ENCODE measurements around the gene SLC35E3. TPM values are rescaled to one million over a fixed set of nuclear protein-coding genes. Genes with fewer than 3 reads are reported as not detected.

Gene SLC35E3
- total RNA-seq, 1 experiment from 2014 or later = 4.9 TPM

GRCh38 chr12:68791897-68792481 lies 46.0 kb downstream of the SLC35E3 start:
- no peaks in the 10 kb centered on the region for H3K27me3 ChIP-seq (ENCODE audit: insufficient read depth, low read length)
- no peak overlapping the region for H2AFZ ChIP-seq (ENCODE audit: low read depth, low read length, poor library complexity, severe bottlenecking)
- peaks cover 7 to 33% of the 10 kb centered on the region in 2 experiments for H3K4me1 ChIP-seq (ENCODE audit: control insufficient read depth in 1 of 2, insufficient read depth in 2 of 2, low read length in 2 of 2)
- no peak for ATAC-seq
- no peak overlapping the region for H3K4me2 ChIP-seq (ENCODE audit: low read length)
- H3K9ac ChIP-seq (ENCODE audit: low read length) = no peak overlapping the region
- no peaks in the 10 kb centered on the region for H3K36me3 ChIP-seq (ENCODE audit: control insufficient read depth in 1 of 2, insufficient read depth in 2 of 2, low read length in 2 of 2)
- no TSS peak for BruUV-seq (replicated peaks)
- no peak for DNase-seq (ENCODE audit: low read depth, low spot score)
- no peak for TF ChIP-seq JUND (IDR thresholded peaks at IDR 0.05)
- TF ChIP-seq, protein P1, sequence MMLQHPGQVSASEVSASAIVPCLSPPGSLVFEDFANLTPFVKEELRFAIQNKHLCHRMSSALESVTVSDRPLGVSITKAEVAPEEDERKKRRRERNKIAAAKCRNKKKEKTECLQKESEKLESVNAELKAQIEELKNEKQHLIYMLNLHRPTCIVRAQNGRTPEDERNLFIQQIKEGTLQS (IDR thresholded peaks at IDR 0.05) = no peak
- TF ChIP-seq SP1 (IDR thresholded peaks at IDR 0.05; ENCODE audit: low read depth) = no peak
- TF ChIP-seq POLR2AphosphoS5 (IDR thresholded peaks at IDR 0.05; ENCODE audit: low read depth, low read length) = no peak
- TF ChIP-seq, protein P2, sequence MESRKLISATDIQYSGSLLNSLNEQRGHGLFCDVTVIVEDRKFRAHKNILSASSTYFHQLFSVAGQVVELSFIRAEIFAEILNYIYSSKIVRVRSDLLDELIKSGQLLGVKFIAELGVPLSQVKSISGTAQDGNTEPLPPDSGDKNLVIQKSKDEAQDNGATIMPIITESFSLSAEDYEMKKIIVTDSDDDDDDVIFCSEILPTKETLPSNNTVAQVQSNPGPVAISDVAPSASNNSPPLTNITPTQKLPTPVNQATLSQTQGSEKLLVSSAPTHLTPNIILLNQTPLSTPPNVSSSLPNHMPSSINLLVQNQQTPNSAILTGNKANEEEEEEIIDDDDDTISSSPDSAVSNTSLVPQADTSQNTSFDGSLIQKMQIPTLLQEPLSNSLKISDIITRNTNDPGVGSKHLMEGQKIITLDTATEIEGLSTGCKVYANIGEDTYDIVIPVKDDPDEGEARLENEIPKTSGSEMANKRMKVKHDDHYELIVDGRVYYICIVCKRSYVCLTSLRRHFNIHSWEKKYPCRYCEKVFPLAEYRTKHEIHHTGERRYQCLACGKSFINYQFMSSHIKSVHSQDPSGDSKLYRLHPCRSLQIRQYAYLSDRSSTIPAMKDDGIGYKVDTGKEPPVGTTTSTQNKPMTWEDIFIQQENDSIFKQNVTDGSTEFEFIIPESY (IDR thresholded peaks at IDR 0.05; ENCODE audit: extremely low read depth, insufficient replicate concordance, low read length) = no peak
- TF ChIP-seq EGR1 (IDR thresholded peaks at IDR 0.05; ENCODE audit: low read depth) = no peak
- TF ChIP-seq FOSL1 (IDR thresholded peaks at IDR 0.05; ENCODE audit: low read depth) = no peak
- H3K79me2 ChIP-seq (ENCODE audit: insufficient read depth, low read length) = no peaks in the 10 kb centered on the region
- no peaks in the 10 kb centered on the region for H4K20me1 ChIP-seq (ENCODE audit: insufficient read depth)
- intact Hi-C loops (cut with micrococcal nuclease) = no loop called here
- POLR2A ChIA-PET = no interaction called here
- no peaks in the 10 kb centered on the region for H3K9me2 ChIP-seq (ENCODE audit: insufficient read depth)
- no peaks in the 10 kb centered on the region for H3K9me3 ChIP-seq (ENCODE audit: control insufficient read depth in 1 of 2, insufficient read depth in 1 of 2, low read depth in 1 of 2, low read length in 2 of 2)
- CTCF ChIA-PET = no interaction called here
- no peak overlapping the region for H3K4me3 ChIP-seq (replicated peaks in 1 of 2; ENCODE audit: low read depth in 1 of 2, low read length in 2 of 2)
- no peak overlapping the region for H3K27ac ChIP-seq (ENCODE audit: low read depth, low read length)
- RAD21 ChIA-PET (ENCODE audit: low non-redundant PET in 1 of 2, low total read pairs in 2 of 2, uncharacterized antibody in 2 of 2, unreplicated experiment in 2 of 2) = no interaction called here

GRCh38 chr12:68792952-68793351 lies 47.0 kb downstream of the SLC35E3 start:
- ChIA-PET POLR2A (interaction anchor here (2.4 kb wide), 1 partner anchor 15 kb away, joined by 7 read pairs; the partner anchor contains the start of gene MDM2), RAD21 (ENCODE audit: low non-redundant PET in 1 of 2, low total read pairs in 2 of 2, uncharacterized antibody in 2 of 2, unreplicated experiment in 2 of 2) (no interaction called here), CTCF (no interaction called here)
- Histone ChIP-seq H3K27ac (ENCODE audit: low read depth, low read length) (no peak overlapping the region), H3K79me2 (ENCODE audit: insufficient read depth, low read length) (no peaks in the 10 kb centered on the region), H3K4me1 (ENCODE audit: control insufficient read depth in 1 of 2, insufficient read depth in 2 of 2, low read length in 2 of 2) (peaks cover 0 to 24% of the 10 kb centered on the region in 2 experiments), H3K4me2 (ENCODE audit: low read length) (peak overlapping the region; percentile 11; the same call in 1 of the 2 replicates), H3K9me2 (ENCODE audit: insufficient read depth) (no peaks in the 10 kb centered on the region), H2AFZ (ENCODE audit: low read depth, low read length, poor library complexity, severe bottlenecking) (no peak overlapping the region), H3K27me3 (ENCODE audit: insufficient read depth, low read length) (no peaks in the 10 kb centered on the region), H4K20me1 (ENCODE audit: insufficient read depth) (no peaks in the 10 kb centered on the region), H3K9ac (ENCODE audit: low read length) (no peak overlapping the region), H3K36me3 (ENCODE audit: control insufficient read depth in 1 of 2, insufficient read depth in 2 of 2, low read length in 2 of 2) (no peaks in the 10 kb centered on the region), H3K4me3 (replicated peaks in 1 of 2; ENCODE audit: low read depth in 1 of 2, low read length in 2 of 2) (no peak overlapping the region), H3K9me3 (ENCODE audit: control insufficient read depth in 1 of 2, insufficient read depth in 1 of 2, low read depth in 1 of 2, low read length in 2 of 2) (no peaks in the 10 kb centered on the region)
- BruUV-seq (replicated peaks) = no TSS peak
- ATAC-seq = peak; percentile 99
- peak; percentile 55 for TF ChIP-seq SP1 (IDR thresholded peaks at IDR 0.05; ENCODE audit: low read depth)
- TF ChIP-seq, protein P2 (IDR thresholded peaks at IDR 0.05; ENCODE audit: extremely low read depth, insufficient replicate concordance, low read length) = no peak
- intact Hi-C loops (cut with micrococcal nuclease) = no loop called here
- DNase-seq (ENCODE audit: low read depth, low spot score) = peak; percentile 59

Measured in HCT116 (cell line).